Kidney glomerular epithelial cell (primary cell): Measurements from ENCODE around the gene SORCS2.

Experiments used
- DNase-seq: peaks from one replicate; lab custom pipeline; 2025; lab: John Stamatoyannopoulos, UW

Gene SORCS2

GRCh38 chr4:7186031-7186430 is 6.3 kb upstream of the SORCS2 start:
- DNase-seq, result no peak

GRCh38 chr4:7186516-7187167 is 5.7 kb upstream of the SORCS2 start:
- no peak for DNase-seq

- DNase-seq, result no peak
Observed at GRCh38 chr4:7187168-7187535, 5.2 kb upstream of the SORCS2 start.

GRCh38 chr4:7187691-7188090 is 4.6 kb upstream of the SORCS2 start:
- DNase-seq, result no peak

GRCh38 chr4:7189066-7189465 is 3.3 kb upstream of the SORCS2 start:
- DNase-seq, result no peak

GRCh38 chr4:7189475-7190277 is 2.7 kb upstream of the SORCS2 start:
- DNase-seq, result no peak

GRCh38 chr4:7190278-7190594 is 2.1 kb upstream of the SORCS2 start:
- no peak for DNase-seq

- DNase-seq, result no peak
Observed at GRCh38 chr4:7190691-7191545, 1.4 kb upstream of the SORCS2 start.

- DNase-seq, result no peak
Observed at GRCh38 chr4:7191546-7192251, 639 bp upstream of the SORCS2 start.

- no peak for DNase-seq
Observed at GRCh38 chr4:7193030-7193958, 956 bp downstream of the SORCS2 start.

- DNase-seq, result no peak
Observed at GRCh38 chr4:7194251-7195140, 2.2 kb downstream of the SORCS2 start.

- no peak for DNase-seq
Observed at GRCh38 chr4:7195141-7195515, 2.8 kb downstream of the SORCS2 start.

GRCh38 chr4:7195546-7196287 is 3.4 kb downstream of the SORCS2 start:
- no peak for DNase-seq

- no peak for DNase-seq
Observed at GRCh38 chr4:7196288-7196651, 3.9 kb downstream of the SORCS2 start.

- no peak for DNase-seq
Observed at GRCh38 chr4:7196736-7197135, 4.4 kb downstream of the SORCS2 start.

- DNase-seq, result no peak
Observed at GRCh38 chr4:7197910-7198309, 5.6 kb downstream of the SORCS2 start.

GRCh38 chr4:7198440-7199128 is 6.2 kb downstream of the SORCS2 start:
- DNase-seq, result no peak

GRCh38 chr4:7199129-7199725 is 6.9 kb downstream of the SORCS2 start:
- DNase-seq, result no peak
